Measurements from ENCODE around the gene LAGE3. TPM values are rescaled to one million over a fixed set of nuclear protein-coding genes. Genes with fewer than 3 reads are reported as not detected.

The LAGE3 gene
- total and polyA plus RNA-seq, 2 of the 13 experiments (the other 11 are each of a cell fraction or from before 2014, with no cell fraction given), result 7.6 to 12.7 TPM

DNA sequence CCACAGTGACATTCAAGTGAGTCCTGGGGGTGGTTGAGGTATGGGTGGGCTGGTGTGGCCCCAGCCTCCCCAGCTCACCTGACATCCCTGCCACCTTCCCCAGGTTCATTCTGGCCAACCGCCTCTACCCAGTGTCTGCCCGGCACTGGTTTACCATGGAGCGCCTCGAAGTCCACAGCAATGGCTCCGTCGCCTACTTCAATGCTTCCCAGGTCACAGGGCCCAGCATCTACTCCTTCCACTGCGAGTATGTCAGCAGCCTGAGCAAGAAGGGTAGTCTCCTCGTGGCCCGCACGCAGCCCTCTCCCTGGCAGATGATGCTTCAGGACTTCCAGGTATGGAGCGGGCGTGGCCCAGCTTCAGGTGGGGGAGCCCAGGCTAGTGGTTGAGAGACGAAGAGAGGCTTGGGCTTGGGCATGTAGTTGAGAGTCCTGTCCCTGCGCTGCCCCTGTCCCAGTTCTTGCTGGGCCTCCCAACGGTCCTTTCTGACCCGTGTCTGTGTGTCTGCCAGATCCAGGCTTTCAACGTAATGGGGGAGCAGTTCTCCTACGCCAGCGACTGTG is 43.8 kb downstream of the LAGE3 start:
- peaks cover 18% of the 10 kb centered on the region for H3K79me2 ChIP-seq (ENCODE audit: insufficient read depth, low read length)
- H3K4me3 ChIP-seq (replicated peaks in 1 of 3; ENCODE audit: insufficient read depth in 1 of 3, low read depth in 2 of 3, low read length in 3 of 3), result no peak overlapping the region
- H3K4me2 ChIP-seq (ENCODE audit: low read depth, low read length), result no peak overlapping the region
- no peaks in the 10 kb centered on the region for H4K20me1 ChIP-seq (ENCODE audit: insufficient read depth, low read length)
- no peaks in the 10 kb centered on the region; a peak in 3 of 5 replicates for H3K36me3 ChIP-seq (replicated peaks in 1 of 2; ENCODE audit: control insufficient read depth in 1 of 2, insufficient read depth in 2 of 2, low read length in 2 of 2)
- no peak overlapping the region for H2AFZ ChIP-seq (ENCODE audit: low read length)
- 100% methylated on average over 10 of the region's 19 CpGs for WGBS (ENCODE audit: low lambda C conversion rate)
- ATAC-seq (no peak), FAIRE-seq (no peak), DNase-seq (ENCODE audit: low spot score) (no peak)
- no peak overlapping the region for H3K27ac ChIP-seq (ENCODE audit: extremely low read length, insufficient read depth, low read length)
- no TSS peak for BruUV-seq (replicated peaks)
- H3K9me3 ChIP-seq (ENCODE audit: low read length), result no peaks in the 10 kb centered on the region
- H3K9ac ChIP-seq (ENCODE audit: insufficient read depth, low read depth, low read length), result no peak overlapping the region
- TF ChIP-seq ZNF709 (CRISPR knock-in tag; IDR thresholded peaks at IDR 0.05) (no peak), POLR2A (IDR thresholded peaks at IDR 0.05; ENCODE audit: insufficient read depth in 1 of 2, low read depth in 2 of 2, low read length in 2 of 2) (no peak), ZNF629 (CRISPR knock-in tag; conservative IDR thresholded peaks at IDR 0.05) (no peak), PHF5A (CRISPR knock-in tag; IDR thresholded peaks at IDR 0.05; ENCODE audit: low read depth, unreplicated experiment) (no peak), ATM (IDR thresholded peaks at IDR 0.05; ENCODE audit: borderline replicate concordance) (no peak), ZNF263 (CRISPR knock-in tag; IDR thresholded peaks at IDR 0.05) (no peak), CCAR2 (optimal IDR thresholded peaks at IDR 0.05; ENCODE audit: low read depth, low read length) (no peak), WIZ (CRISPR knock-in tag; IDR thresholded peaks at IDR 0.05) (no peak), YY1 (IDR thresholded peaks at IDR 0.05; ENCODE audit: insufficient read depth, insufficient replicate concordance, low read depth, low read length) (no peak), POLR2AphosphoS2 (IDR thresholded peaks at IDR 0.05; ENCODE audit: low read depth, low read length) (no peak), ZSCAN21 (CRISPR knock-in tag; IDR thresholded peaks at IDR 0.05; ENCODE audit: borderline replicate concordance) (no peak)
- TF ChIP-seq, protein P1, sequence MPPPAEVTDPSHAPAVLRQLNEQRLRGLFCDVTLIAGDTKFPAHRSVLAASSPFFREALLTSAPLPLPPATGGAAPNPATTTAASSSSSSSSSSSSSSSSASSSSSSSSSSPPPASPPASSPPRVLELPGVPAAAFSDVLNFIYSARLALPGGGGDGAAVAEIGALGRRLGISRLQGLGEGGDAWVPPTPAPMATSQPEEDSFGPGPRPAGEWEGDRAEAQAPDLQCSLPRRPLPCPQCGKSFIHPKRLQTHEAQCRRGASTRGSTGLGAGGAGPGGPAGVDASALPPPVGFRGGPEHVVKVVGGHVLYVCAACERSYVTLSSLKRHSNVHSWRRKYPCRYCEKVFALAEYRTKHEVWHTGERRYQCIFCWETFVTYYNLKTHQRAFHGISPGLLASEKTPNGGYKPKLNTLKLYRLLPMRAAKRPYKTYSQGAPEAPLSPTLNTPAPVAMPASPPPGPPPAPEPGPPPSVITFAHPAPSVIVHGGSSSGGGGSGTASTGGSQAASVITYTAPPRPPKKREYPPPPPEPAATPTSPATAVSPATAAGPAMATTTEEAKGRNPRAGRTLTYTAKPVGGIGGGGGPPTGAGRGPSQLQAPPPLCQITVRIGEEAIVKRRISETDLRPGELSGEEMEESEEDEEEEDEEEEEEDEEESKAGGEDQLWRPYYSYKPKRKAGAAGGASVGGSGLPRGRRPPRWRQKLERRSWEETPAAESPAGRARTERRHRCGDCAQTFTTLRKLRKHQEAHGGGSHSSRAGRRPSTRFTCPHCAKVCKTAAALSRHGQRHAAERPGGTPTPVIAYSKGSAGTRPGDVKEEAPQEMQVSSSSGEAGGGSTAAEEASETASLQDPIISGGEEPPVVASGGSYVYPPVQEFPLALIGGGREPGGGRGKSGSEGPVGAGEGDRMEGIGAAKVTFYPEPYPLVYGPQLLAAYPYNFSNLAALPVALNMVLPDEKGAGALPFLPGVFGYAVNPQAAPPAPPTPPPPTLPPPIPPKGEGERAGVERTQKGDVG (CRISPR knock-in tag; IDR thresholded peaks at IDR 0.05; ENCODE audit: borderline replicate concordance), result no peak
- TF ChIP-seq, protein P2, sequence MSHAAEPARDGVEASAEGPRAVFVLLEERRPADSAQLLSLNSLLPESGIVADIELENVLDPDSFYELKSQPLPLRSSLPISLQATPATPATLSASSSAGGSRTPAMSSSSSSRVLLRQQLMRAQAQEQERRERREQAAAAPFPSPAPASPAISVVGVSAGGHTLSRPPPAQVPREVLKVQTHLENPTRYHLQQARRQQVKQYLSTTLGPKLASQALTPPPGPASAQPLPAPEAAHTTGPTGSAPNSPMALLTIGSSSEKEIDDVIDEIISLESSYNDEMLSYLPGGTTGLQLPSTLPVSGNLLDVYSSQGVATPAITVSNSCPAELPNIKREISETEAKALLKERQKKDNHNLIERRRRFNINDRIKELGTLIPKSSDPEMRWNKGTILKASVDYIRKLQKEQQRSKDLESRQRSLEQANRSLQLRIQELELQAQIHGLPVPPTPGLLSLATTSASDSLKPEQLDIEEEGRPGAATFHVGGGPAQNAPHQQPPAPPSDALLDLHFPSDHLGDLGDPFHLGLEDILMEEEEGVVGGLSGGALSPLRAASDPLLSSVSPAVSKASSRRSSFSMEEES (CRISPR knock-in tag; IDR thresholded peaks at IDR 0.05), result no peak
- intact Hi-C loops (cut with micrococcal nuclease; ENCODE audit: unreplicated experiment) (no loop called here), in situ Hi-C loops (cut with HindIII; ENCODE audit: extremely low pct_ligation_motif_present, low pct_unique_long_range_greater_than_20kb) (no loop called here)
- CTCF ChIA-PET (ENCODE audit: low intra/inter-chr PET ratio, low total read pairs), result no interaction called here
- no peaks in the 10 kb centered on the region for H3K27me3 ChIP-seq (ENCODE audit: control insufficient read depth in 1 of 2, insufficient read depth in 2 of 2, low read length in 2 of 2)
- H3K4me1 ChIP-seq (ENCODE audit: insufficient read depth, low read length), result peaks cover 15% of the 10 kb centered on the region
- POLR2A ChIA-PET, result no interaction called here
